ENCODE results near the gene SPP2. TPM values are rescaled to one million over a fixed set of nuclear protein-coding genes. Genes with fewer than 3 reads are reported as not detected.

Gene SPP2
- total and polyA plus RNA-seq, 2 of the 8 experiments (the other 6 are each of a cell fraction or from before 2014, with no cell fraction given) = not detected

- TF ChIP-seq, protein P1, sequence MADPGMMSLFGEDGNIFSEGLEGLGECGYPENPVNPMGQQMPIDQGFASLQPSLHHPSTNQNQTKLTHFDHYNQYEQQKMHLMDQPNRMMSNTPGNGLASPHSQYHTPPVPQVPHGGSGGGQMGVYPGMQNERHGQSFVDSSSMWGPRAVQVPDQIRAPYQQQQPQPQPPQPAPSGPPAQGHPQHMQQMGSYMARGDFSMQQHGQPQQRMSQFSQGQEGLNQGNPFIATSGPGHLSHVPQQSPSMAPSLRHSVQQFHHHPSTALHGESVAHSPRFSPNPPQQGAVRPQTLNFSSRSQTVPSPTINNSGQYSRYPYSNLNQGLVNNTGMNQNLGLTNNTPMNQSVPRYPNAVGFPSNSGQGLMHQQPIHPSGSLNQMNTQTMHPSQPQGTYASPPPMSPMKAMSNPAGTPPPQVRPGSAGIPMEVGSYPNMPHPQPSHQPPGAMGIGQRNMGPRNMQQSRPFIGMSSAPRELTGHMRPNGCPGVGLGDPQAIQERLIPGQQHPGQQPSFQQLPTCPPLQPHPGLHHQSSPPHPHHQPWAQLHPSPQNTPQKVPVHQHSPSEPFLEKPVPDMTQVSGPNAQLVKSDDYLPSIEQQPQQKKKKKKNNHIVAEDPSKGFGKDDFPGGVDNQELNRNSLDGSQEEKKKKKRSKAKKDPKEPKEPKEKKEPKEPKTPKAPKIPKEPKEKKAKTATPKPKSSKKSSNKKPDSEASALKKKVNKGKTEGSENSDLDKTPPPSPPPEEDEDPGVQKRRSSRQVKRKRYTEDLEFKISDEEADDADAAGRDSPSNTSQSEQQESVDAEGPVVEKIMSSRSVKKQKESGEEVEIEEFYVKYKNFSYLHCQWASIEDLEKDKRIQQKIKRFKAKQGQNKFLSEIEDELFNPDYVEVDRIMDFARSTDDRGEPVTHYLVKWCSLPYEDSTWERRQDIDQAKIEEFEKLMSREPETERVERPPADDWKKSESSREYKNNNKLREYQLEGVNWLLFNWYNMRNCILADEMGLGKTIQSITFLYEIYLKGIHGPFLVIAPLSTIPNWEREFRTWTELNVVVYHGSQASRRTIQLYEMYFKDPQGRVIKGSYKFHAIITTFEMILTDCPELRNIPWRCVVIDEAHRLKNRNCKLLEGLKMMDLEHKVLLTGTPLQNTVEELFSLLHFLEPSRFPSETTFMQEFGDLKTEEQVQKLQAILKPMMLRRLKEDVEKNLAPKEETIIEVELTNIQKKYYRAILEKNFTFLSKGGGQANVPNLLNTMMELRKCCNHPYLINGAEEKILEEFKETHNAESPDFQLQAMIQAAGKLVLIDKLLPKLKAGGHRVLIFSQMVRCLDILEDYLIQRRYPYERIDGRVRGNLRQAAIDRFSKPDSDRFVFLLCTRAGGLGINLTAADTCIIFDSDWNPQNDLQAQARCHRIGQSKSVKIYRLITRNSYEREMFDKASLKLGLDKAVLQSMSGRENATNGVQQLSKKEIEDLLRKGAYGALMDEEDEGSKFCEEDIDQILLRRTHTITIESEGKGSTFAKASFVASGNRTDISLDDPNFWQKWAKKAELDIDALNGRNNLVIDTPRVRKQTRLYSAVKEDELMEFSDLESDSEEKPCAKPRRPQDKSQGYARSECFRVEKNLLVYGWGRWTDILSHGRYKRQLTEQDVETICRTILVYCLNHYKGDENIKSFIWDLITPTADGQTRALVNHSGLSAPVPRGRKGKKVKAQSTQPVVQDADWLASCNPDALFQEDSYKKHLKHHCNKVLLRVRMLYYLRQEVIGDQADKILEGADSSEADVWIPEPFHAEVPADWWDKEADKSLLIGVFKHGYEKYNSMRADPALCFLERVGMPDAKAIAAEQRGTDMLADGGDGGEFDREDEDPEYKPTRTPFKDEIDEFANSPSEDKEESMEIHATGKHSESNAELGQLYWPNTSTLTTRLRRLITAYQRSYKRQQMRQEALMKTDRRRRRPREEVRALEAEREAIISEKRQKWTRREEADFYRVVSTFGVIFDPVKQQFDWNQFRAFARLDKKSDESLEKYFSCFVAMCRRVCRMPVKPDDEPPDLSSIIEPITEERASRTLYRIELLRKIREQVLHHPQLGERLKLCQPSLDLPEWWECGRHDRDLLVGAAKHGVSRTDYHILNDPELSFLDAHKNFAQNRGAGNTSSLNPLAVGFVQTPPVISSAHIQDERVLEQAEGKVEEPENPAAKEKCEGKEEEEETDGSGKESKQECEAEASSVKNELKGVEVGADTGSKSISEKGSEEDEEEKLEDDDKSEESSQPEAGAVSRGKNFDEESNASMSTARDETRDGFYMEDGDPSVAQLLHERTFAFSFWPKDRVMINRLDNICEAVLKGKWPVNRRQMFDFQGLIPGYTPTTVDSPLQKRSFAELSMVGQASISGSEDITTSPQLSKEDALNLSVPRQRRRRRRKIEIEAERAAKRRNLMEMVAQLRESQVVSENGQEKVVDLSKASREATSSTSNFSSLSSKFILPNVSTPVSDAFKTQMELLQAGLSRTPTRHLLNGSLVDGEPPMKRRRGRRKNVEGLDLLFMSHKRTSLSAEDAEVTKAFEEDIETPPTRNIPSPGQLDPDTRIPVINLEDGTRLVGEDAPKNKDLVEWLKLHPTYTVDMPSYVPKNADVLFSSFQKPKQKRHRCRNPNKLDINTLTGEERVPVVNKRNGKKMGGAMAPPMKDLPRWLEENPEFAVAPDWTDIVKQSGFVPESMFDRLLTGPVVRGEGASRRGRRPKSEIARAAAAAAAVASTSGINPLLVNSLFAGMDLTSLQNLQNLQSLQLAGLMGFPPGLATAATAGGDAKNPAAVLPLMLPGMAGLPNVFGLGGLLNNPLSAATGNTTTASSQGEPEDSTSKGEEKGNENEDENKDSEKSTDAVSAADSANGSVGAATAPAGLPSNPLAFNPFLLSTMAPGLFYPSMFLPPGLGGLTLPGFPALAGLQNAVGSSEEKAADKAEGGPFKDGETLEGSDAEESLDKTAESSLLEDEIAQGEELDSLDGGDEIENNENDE (IDR thresholded peaks at IDR 0.05; ENCODE audit: insufficient replicate concordance, low read length) = no peak
- TF ChIP-seq CBX5 (IDR thresholded peaks at IDR 0.05; ENCODE audit: low read depth, low read length) = no peak
- no peak for TF ChIP-seq ATF2 (IDR thresholded peaks at IDR 0.05; ENCODE audit: low read length)
- TF ChIP-seq CBX8 (IDR thresholded peaks at IDR 0.05; ENCODE audit: borderline replicate concordance, low read depth, low read length) = no peak
- TF ChIP-seq BCL11A (IDR thresholded peaks at IDR 0.05; ENCODE audit: low read depth in 2 of 2, low read length in 2 of 2) = no peak
- no peak for TF ChIP-seq MAFK (IDR thresholded peaks at IDR 0.05; ENCODE audit: low read depth, low read length)
- TF ChIP-seq TAF1 (IDR thresholded peaks at IDR 0.05; ENCODE audit: low read depth, low read length) = no peak
Measured at GRCh38 chr2:234098681-234099080, 48.2 kb downstream of the SPP2 start (continued).

Data from H1 (cell line).